ENCODE data around the gene SECISBP2. TPM values are rescaled to one million over a fixed set of nuclear protein-coding genes. Genes with fewer than 3 reads are reported as not detected.
A peak's percentile ranks its signal among the peaks of the same experiment; 100 is the strongest.
"Not testable (repeated sequence)": the region's sequence is repeated elsewhere in the genome, so short reads cannot be mapped to it uniquely, and the experiment has no call there.

SECISBP2 gene
- total RNA-seq, 1 donor from 2014 or later: 32.3 TPM

- DNase-seq (ENCODE audit: low read depth): peak; percentile 20
- no peak for TF ChIP-seq CTCF (conservative IDR thresholded peaks at IDR 0.05; ENCODE audit: low read depth, low read length)
- H3K4me3 ChIP-seq (ENCODE audit: low read depth, low read length): no peak overlapping the region
Measured at GRCh38 chr9:89278551-89278950, 39.7 kb upstream of the SECISBP2 start.

- peak; percentile 72 for TF ChIP-seq CTCF (conservative IDR thresholded peaks at IDR 0.05; ENCODE audit: low read depth, low read length)
- no peak overlapping the region for H3K4me3 ChIP-seq (ENCODE audit: low read depth, low read length)
- peak; percentile 26 for DNase-seq (ENCODE audit: low read depth)
Measured at GRCh38 chr9:89278997-89279739, 39.1 kb upstream of the SECISBP2 start.

GRCh38 chr9:89281106-89281505 lies 37.2 kb upstream of the SECISBP2 start:
- DNase-seq (ENCODE audit: low read depth): no peak
- TF ChIP-seq CTCF (conservative IDR thresholded peaks at IDR 0.05; ENCODE audit: low read depth, low read length): no peak
- H3K4me3 ChIP-seq (ENCODE audit: low read depth, low read length): no peak overlapping the region

- not testable (repeated sequence) for DNase-seq (ENCODE audit: low read depth)
- H3K4me3 ChIP-seq (ENCODE audit: low read depth, low read length): peak overlapping the region; percentile 8
Measured at GRCh38 chr9:89282248-89282968, 35.9 kb upstream of the SECISBP2 start.

- no peak overlapping the region for H3K4me3 ChIP-seq (ENCODE audit: low read depth, low read length)
- TF ChIP-seq CTCF (conservative IDR thresholded peaks at IDR 0.05; ENCODE audit: low read depth, low read length): no peak
Measured at GRCh38 chr9:89284076-89284475, 34.2 kb upstream of the SECISBP2 start.

GRCh38 chr9:89291741-89292140 lies 26.6 kb upstream of the SECISBP2 start:
- DNase-seq (ENCODE audit: low read depth): no peak
- no peak overlapping the region for H3K4me3 ChIP-seq (ENCODE audit: low read depth, low read length)
- no peak for TF ChIP-seq CTCF (conservative IDR thresholded peaks at IDR 0.05; ENCODE audit: low read depth, low read length)

More at GRCh38 chr9:89284076-89284475, 34.2 kb upstream of the SECISBP2 start:
- DNase-seq (ENCODE audit: low read depth): no peak

- H3K4me3 ChIP-seq (ENCODE audit: low read depth, low read length): no peak overlapping the region
- TF ChIP-seq CTCF (conservative IDR thresholded peaks at IDR 0.05; ENCODE audit: low read depth, low read length): no peak
- no peak for DNase-seq (ENCODE audit: low read depth)
Measured at GRCh38 chr9:89293014-89293413, 25.3 kb upstream of the SECISBP2 start.
